Measurements from ENCODE around the gene TRMO. TPM values are rescaled to one million over a fixed set of nuclear protein-coding genes. Genes with fewer than 3 reads are reported as not detected.

Gene TRMO
- total RNA-seq, 1 donor from 2014 or later, result 17.3 TPM

DNA sequence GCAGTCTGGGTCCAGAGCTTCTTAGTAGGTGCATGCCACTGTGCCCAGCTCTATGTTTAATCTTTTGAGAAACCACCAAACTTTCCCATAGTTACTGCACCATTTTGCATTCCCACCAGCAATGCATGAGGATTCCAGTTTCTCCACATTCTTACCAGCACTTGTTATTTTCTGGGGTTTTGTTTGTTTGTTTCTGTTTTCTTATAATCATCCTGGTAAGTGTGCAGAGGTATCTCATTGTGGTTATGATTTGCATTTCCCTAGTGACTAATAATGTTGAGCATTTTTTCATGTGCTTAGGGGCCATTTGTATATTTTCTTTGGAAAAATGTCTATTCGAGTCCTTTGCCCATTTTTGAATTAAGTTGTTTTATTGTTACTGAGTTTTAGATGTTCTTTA is 57.9 kb downstream of the TRMO start:
- Histone ChIP-seq H3K9me3 (peaks cover 9% of the 10 kb centered on the region), H3K36me3 (no peaks in the 10 kb centered on the region), H3K4me1 (no peaks in the 10 kb centered on the region), H3K4me3 (no peak overlapping the region), H3K27me3 (peaks cover 28% of the 10 kb centered on the region), H3K27ac (no peak overlapping the region)
- TF ChIP-seq CTCF (IDR thresholded peaks at IDR 0.05), result no peak
- DNase-seq (no peak), ATAC-seq (no peak)
- intact Hi-C loops (cut with DNase I), result no loop called here

DNA sequence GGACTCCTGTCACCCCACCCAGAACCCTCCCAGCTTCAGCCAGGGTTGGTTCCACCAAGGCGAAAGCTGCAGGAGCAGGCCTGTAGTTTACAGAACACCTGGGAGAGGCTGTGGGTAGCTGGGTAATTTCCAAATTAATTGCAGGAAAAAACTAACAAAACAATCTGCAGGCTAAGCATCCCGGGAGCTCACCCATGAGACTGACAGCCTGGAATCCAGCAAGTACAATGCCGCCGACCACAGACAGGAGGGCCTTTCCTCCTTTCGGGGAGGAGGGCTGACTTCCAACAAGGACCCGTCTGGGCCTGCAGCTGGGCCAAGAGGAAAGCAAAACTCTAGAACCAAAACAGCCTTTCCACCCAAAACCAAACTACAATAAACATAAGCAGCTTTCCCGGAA is 59.0 kb downstream of the TRMO start:
- Histone ChIP-seq H3K27ac (no peak overlapping the region), H3K36me3 (no peaks in the 10 kb centered on the region), H3K4me1 (no peaks in the 10 kb centered on the region), H3K27me3 (peaks cover 39% of the 10 kb centered on the region), H3K4me3 (no peak overlapping the region), H3K9me3 (peaks cover 9% of the 10 kb centered on the region)
- no peak for ATAC-seq
- TF ChIP-seq CTCF (IDR thresholded peaks at IDR 0.05), result no peak
- intact Hi-C loops (cut with DNase I), result no loop called here
- DNase-seq, result no peak

- Histone ChIP-seq H3K4me3 (no peak overlapping the region), H3K4me1 (no peaks in the 10 kb centered on the region), H3K27me3 (peaks cover 53% of the 10 kb centered on the region), H3K9me3 (peaks cover 6% of the 10 kb centered on the region), H3K36me3 (no peaks in the 10 kb centered on the region), H3K27ac (no peak overlapping the region)
- intact Hi-C loops (cut with DNase I), result no loop called here
- TF ChIP-seq CTCF (IDR thresholded peaks at IDR 0.05), result no peak
- DNase-seq (no peak), ATAC-seq (no peak)
Measured at GRCh38 chr9:97861148-97861475, 61.2 kb downstream of the TRMO start.

- DNase-seq (no peak), ATAC-seq (no peak)
- H3K4me1 ChIP-seq, result no peaks in the 10 kb centered on the region
- H3K36me3 ChIP-seq, result no peaks in the 10 kb centered on the region
- TF ChIP-seq CTCF (IDR thresholded peaks at IDR 0.05), result no peak
- peaks cover 56% of the 10 kb centered on the region for H3K27me3 ChIP-seq
- peaks cover under 1% of the 10 kb centered on the region for H3K9me3 ChIP-seq
- no peak overlapping the region for H3K4me3 ChIP-seq
- H3K27ac ChIP-seq, result no peak overlapping the region
- intact Hi-C loops (cut with DNase I), result no loop called here
Measured at GRCh38 chr9:97860451-97861147, 61.7 kb downstream of the TRMO start.

DNA sequence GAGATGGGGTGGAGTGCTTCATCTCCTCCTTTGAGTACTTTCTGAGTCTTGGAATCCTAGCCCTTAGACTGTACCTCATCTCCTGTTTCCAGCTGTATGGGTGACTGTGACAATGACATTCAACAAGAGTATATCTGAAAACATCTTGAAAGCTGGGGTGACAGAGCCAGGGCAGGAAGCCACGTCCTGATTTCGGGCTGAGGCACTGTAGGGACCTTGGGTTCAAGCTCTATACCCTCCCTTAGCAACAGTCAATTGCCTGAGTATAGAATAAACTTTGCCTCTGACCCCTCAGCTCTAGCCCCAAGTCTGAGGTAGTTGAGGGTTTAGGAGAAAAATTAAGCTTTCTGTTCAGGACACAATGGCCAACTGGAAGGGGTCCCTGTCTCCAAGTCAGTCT is 63.0 kb downstream of the TRMO start:
- no peak for TF ChIP-seq CTCF (IDR thresholded peaks at IDR 0.05)
- no peak for DNase-seq
- Histone ChIP-seq H3K4me1 (no peaks in the 10 kb centered on the region), H3K36me3 (no peaks in the 10 kb centered on the region), H3K4me3 (no peak overlapping the region), H3K27me3 (peaks cover 69% of the 10 kb centered on the region), H3K9me3 (no peaks in the 10 kb centered on the region), H3K27ac (no peak overlapping the region)
- intact Hi-C loops (cut with DNase I), result no loop called here
- ATAC-seq, result no peak

- ATAC-seq (no peak), DNase-seq (no peak)
- Histone ChIP-seq H3K27ac (no peak overlapping the region), H3K9me3 (no peaks in the 10 kb centered on the region), H3K4me3 (no peak overlapping the region), H3K27me3 (peaks cover 74% of the 10 kb centered on the region), H3K36me3 (no peaks in the 10 kb centered on the region), H3K4me1 (no peaks in the 10 kb centered on the region)
- no peak for TF ChIP-seq CTCF (IDR thresholded peaks at IDR 0.05)
- intact Hi-C loops (cut with DNase I), result no loop called here
Measured at GRCh38 chr9:97858826-97859225, 63.5 kb downstream of the TRMO start.

Measured in upper lobe of right lung (tissue), 1 donor.